BLaER1 (cell line): ENCODE results near the gene KNDC1.

Experiments
- H3K27ac ChIP-seq: shearing (Covaris generic); formaldehyde crosslinking; 2 replicates; pipeline ENCODE4 v1.8.1; 2022
- H3K27me3 ChIP-seq: shearing (Covaris generic); formaldehyde crosslinking; 2 replicates; pipeline ENCODE4 v1.8.1; 2022
- H3K36me3 ChIP-seq: shearing (Covaris generic); formaldehyde crosslinking; 2 replicates; pipeline ENCODE4 v1.8.1; 2022
- H3K4me1 ChIP-seq: shearing (Covaris generic); formaldehyde crosslinking; 2 replicates; pipeline ENCODE4 v1.8.1; 2022
- H3K4me2 ChIP-seq: shearing (Covaris generic); formaldehyde crosslinking; 2 replicates; pipeline ENCODE4 v1.8.1; 2022
- H3K4me3 ChIP-seq: shearing (Covaris generic); formaldehyde crosslinking; 2 replicates; pipeline ENCODE4 v1.8.1; 2022
- H3K9ac ChIP-seq: shearing (Covaris generic); formaldehyde crosslinking; 2 replicates; pipeline ENCODE4 v1.8.1; 2022
- H3K9me3 ChIP-seq: shearing (Covaris generic); formaldehyde crosslinking; 2 replicates; pipeline ENCODE4 v1.8.1; 2022
- H4K20me1 ChIP-seq: shearing (Covaris generic); formaldehyde crosslinking; 2 replicates; pipeline ENCODE4 v1.8.1; 2022
- Cebpa-rat ChIP-seq: shearing (Covaris generic); IDR thresholded peaks from 2 replicates; pipeline ENCODE4 v1.8.1; 2022

KNDC1 gene

DNA sequence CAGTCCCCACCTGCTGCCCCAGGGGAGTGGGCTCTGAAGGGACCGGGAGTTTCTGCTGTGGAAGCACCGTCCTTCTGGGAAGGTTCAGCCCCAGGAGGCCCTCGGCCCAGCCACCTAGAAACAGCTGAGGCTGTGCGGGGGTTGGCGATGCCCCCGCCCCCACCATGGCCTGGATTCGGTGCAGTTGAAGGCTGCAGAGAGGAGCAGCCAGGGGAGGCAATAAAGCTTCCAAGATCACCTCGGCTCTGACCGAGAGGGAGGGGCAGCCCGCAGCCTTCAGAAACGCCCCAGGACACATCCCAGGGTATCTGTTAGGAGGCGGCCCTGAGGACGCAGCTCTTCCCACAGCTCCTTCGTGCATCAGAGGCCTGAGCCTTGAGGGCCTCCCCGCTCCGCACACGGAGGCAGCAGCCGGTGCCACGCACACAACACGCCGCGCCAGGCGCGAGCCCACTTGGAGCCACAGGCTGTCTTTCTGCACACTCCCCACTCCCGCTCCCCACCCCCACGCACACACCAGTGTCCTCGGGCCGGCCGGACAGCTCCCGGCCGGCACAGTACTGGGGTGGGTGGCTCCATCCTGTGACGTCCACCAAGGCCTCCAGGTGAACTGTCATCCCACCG is 1.6 kb downstream of the KNDC1 start:
- no peak overlapping the region for H3K9ac ChIP-seq
- no peaks in the 10 kb centered on the region for H3K36me3 ChIP-seq
- peaks cover 63% of the 10 kb centered on the region for H3K4me1 ChIP-seq
- peak overlapping the region; percentile 100 for H3K4me2 ChIP-seq
- H3K27me3 ChIP-seq = peaks cover 36% of the 10 kb centered on the region
- peaks cover 37% of the 10 kb centered on the region for H4K20me1 ChIP-seq
- H3K27ac ChIP-seq = no peak overlapping the region
- no peak for TF ChIP-seq Cebpa-rat
- no peaks in the 10 kb centered on the region for H3K9me3 ChIP-seq
- H3K4me3 ChIP-seq = peak overlapping the region; percentile 70

DNA sequence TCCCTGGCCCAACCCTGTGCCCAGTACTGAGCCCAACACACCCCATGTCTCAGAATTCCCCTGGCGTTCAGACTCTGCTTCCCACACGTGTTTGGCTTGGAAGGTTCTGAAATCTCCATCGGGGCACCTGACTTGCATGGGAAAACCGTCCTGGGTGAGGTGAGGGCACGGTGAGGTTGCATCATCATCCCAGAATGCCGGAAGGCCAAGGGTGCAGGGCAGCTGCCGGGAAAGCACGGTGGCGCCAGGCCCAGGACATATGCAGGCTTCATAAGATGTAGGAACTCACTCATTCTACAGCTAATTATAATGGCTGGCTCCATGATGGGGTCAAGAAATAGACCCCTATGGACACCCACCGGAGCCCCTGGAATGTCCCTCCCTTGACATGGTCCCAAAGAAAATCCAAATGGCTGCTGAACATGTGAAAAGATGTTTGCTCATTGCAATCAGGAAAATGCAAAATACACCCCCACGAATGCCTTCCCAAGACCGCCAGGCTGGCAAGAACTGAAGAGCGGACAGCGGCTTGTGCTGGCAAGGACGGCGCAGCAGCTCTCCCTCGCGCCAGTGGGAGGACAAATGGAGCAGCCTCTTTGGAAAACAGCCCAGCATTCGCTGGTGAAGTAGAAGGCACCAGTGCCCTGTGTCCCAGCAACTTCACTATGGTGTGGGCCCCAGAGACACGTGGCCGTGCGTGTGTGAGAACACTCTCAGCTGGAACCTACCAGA is 2.3 kb downstream of the KNDC1 start:
- Histone ChIP-seq H3K9me3 (no peaks in the 10 kb centered on the region), H3K27ac (no peak overlapping the region), H3K27me3 (peaks cover 33% of the 10 kb centered on the region), H3K4me3 (peak overlapping the region; percentile 70; the same call in 1 of the 2 replicates), H3K36me3 (no peaks in the 10 kb centered on the region), H3K4me2 (peak overlapping the region; percentile 100), H3K4me1 (peaks cover 63% of the 10 kb centered on the region), H3K9ac (no peak overlapping the region), H4K20me1 (peaks cover 37% of the 10 kb centered on the region)
- TF ChIP-seq Cebpa-rat = no peak

- H3K36me3 ChIP-seq = no peaks in the 10 kb centered on the region
- no peaks in the 10 kb centered on the region for H3K9me3 ChIP-seq
- peaks cover 33% of the 10 kb centered on the region for H3K27me3 ChIP-seq
- H3K27ac ChIP-seq = no peak overlapping the region
- H3K4me3 ChIP-seq = no peak overlapping the region
- H3K4me2 ChIP-seq = peak overlapping the region; percentile 100
- TF ChIP-seq Cebpa-rat = no peak
- no peak overlapping the region for H3K9ac ChIP-seq
- peaks cover 71% of the 10 kb centered on the region for H3K4me1 ChIP-seq
- H4K20me1 ChIP-seq = peaks cover 34% of the 10 kb centered on the region
Measured at GRCh38 chr10:133162910-133163856, 3.2 kb downstream of the KNDC1 start.

DNA sequence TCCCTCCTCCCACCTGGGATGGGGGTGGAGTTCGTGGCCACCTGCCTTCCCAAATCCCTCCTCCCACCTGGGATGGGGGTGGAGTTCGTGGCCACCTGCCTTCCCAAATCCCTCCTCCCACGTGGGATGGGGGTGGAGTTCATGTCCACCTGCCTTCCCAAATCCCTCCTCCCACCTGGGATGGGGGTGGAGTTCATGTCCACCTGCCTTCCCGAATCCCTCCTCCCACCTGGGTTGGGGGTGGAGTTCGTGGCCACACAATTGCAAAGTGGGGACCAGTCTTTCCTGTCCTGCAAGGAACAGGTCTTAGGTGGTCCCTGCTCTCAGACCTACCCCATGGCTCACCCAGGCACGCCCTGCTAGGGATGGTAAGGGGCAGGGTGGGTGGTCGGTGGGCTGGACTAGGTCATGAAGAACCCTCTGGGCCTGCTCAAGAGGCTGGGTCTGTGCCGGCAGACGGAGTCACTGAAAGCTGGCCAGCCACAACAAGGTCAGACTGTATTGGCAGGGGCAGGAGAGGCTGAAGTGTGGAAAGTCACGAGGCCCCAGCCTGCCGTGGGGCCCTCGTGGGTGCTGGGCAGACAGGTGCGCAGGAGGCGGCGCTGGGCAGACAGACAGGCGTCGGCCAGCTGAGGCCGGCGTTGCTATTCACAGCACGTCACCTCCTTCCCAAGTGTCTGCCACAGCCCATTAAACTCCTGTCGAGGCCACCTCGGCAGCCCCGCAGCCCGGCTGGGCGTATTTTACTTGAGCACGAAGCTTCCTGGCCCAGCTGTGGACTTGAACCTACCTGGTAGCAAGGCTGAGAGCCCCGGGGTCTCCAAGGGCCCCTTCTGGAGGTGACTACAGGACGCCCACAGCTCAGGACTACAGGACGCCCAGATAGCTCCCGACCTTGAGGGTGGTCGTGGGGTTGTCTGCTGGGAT is 4.1 kb downstream of the KNDC1 start:
- no peak overlapping the region for H3K9ac ChIP-seq
- H3K9me3 ChIP-seq = no peaks in the 10 kb centered on the region
- H3K27ac ChIP-seq = no peak overlapping the region
- H3K27me3 ChIP-seq = peaks cover 30% of the 10 kb centered on the region
- no peaks in the 10 kb centered on the region for H3K36me3 ChIP-seq
- peaks cover 25% of the 10 kb centered on the region for H4K20me1 ChIP-seq
- no peak overlapping the region for H3K4me3 ChIP-seq
- H3K4me2 ChIP-seq = peak overlapping the region; percentile 100
- peaks cover 72% of the 10 kb centered on the region for H3K4me1 ChIP-seq
- TF ChIP-seq Cebpa-rat = no peak

DNA sequence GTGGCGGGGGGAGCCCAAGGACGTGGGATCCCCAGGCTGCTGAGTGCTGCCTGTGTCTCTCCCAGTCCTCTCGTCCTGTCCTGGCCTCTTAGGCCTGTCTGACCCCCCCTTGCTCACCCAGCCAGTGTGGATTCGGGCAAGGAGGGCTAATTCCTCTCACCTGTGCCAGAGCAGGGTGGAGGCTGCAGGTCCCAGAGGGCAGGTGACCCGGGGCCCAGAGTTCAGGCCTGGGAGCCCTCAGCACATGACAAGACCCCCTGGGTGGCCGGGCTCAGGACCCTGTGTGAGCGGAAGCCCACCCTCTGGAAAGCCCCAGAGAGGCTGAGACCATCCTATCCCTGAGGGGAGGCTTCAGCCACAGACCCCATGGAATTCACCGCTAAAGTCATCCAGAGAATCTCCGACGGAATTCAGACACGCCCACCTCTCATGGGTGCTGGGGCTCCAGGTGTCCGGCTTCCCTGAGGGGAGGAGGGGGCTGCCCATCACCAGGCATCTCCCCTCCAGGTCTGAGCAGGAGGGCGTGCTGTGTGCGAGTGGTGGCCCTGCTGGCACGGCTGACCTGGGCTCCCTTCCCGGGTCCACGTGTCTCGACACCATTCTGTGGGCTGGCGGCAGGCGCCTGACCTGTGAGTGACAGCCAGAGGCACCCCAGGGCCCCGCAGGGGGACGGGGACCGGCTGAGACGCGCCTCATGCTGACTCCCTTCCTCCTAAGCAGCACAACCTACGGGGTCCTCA is 5.0 kb downstream of the KNDC1 start:
- H3K27me3 ChIP-seq = peaks cover 25% of the 10 kb centered on the region
- no peak overlapping the region for H3K9ac ChIP-seq
- no peaks in the 10 kb centered on the region for H3K36me3 ChIP-seq
- H3K4me1 ChIP-seq = peaks cover 75% of the 10 kb centered on the region
- TF ChIP-seq Cebpa-rat = no peak
- peak overlapping the region; percentile 100; the same call in 1 of the 2 replicates for H3K4me2 ChIP-seq
- peaks cover 19% of the 10 kb centered on the region for H4K20me1 ChIP-seq
- no peaks in the 10 kb centered on the region for H3K9me3 ChIP-seq
- no peak overlapping the region for H3K27ac ChIP-seq
- no peak overlapping the region for H3K4me3 ChIP-seq

DNA sequence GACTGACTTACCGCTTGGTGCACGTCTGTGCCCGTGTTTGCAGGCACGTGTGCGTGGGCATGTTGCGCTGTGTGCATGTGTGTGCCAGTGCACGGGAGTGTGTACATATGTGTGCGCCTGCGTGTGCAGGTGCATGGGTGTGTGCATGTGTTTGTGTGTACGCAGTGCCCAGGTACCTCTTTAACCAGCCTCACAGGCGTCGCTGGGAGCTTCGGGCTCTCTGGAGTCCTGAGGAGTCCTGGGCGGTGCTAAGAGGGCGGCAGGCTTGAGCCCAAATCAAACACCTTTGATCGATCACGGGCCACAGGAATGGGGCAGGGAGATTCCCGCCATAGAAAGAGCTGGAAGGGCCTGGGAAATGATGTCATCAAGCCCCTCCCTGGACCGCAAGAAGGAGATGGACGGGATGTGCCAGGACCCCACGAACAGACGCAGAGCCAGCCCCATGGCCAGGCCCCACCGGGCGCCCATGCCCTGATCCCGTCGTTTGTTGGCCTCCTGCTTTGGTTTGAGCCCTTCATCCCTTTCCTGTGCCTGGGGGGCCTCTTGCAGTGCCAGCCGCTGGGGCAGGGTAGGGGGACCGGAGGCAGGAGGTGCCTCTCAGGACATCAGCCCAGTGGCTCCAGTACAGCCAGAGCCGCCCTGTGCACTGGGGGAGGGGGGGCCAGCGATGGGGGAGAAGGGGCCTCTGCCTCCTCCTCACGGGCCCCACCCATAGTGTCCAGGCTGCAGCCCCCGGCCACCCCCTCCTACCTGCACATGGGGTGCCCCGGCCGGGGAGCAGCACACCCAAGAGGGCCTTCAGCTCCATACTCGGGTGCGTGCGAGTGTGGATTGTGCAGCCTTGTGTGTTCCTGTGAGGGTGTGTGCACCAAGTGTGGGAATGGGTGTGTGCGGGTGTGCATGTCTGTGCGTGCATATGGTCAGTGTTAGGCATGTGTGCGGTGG is 5.8 kb downstream of the KNDC1 start:
- Histone ChIP-seq H3K27me3 (peaks cover 20% of the 10 kb centered on the region), H3K9me3 (no peaks in the 10 kb centered on the region), H3K4me1 (peaks cover 75% of the 10 kb centered on the region), H3K36me3 (no peaks in the 10 kb centered on the region), H3K27ac (no peak overlapping the region), H3K9ac (no peak overlapping the region), H3K4me2 (no peak overlapping the region), H3K4me3 (no peak overlapping the region), H4K20me1 (peaks cover 14% of the 10 kb centered on the region)
- no peak for TF ChIP-seq Cebpa-rat

GRCh38 chr10:133166504-133166827 is 6.4 kb downstream of the KNDC1 start:
- no peak overlapping the region for H3K4me3 ChIP-seq
- H3K9me3 ChIP-seq = no peaks in the 10 kb centered on the region
- TF ChIP-seq Cebpa-rat = no peak
- H3K36me3 ChIP-seq = no peaks in the 10 kb centered on the region
- H3K4me2 ChIP-seq = no peak overlapping the region
- H3K9ac ChIP-seq = no peak overlapping the region
- H3K27ac ChIP-seq = no peak overlapping the region
- peaks cover 8% of the 10 kb centered on the region for H4K20me1 ChIP-seq
- H3K27me3 ChIP-seq = peaks cover 13% of the 10 kb centered on the region
- H3K4me1 ChIP-seq = peaks cover 68% of the 10 kb centered on the region
